Smooth muscle cell (in vitro differentiated cells): ENCODE data around the gene CHM. TPM values are rescaled to one million over a fixed set of nuclear protein-coding genes. Genes with fewer than 3 reads are reported as not detected.
"Not testable (repeated sequence)": the region's sequence is repeated elsewhere in the genome, so short reads cannot be mapped to it uniquely, and the experiment has no call there.

ENCODE experiments used
- DNase-seq: peaks from one replicate; lab custom pipeline; 2025; ENCODE audit not compliant: unreplicated experiment; lab: John Stamatoyannopoulos, UW
- H2AFZ ChIP-seq: fragments of 200-600 bp; sonication (generic); 2 replicates; pipeline ENCODE4 v1.6.0; 2016; ENCODE audit warnings: antibody characterized with exemption, low read depth, mild to moderate bottlenecking
- H3F3A ChIP-seq: fragments of 200-600 bp; sonication (generic); 2 replicates; pipeline ENCODE4 v1.6.0; 2017; ENCODE audit warnings: antibody characterized with exemption, low read depth
- H3K27ac ChIP-seq: fragments of 200-600 bp; sonication (generic); 2 replicates; pipeline ENCODE4 v1.5.1; 2016; ENCODE audit warnings: low read depth, mild to moderate bottlenecking
- H3K27me3 ChIP-seq: fragments of 200-600 bp; sonication (generic); 2 replicates; pipeline ENCODE4 v1.6.1; 2016; ENCODE audit warnings: low read depth, mild to moderate bottlenecking
- H3K36me3 ChIP-seq: fragments of 200-600 bp; sonication (generic); 2 replicates; pipeline ENCODE4 v1.5.1; 2016; ENCODE audit warnings: low read depth
- H3K4me1 ChIP-seq: fragments of 200-600 bp; sonication (generic); 2 replicates; pipeline ENCODE4 v1.5.1; 2016; ENCODE audit warnings: low read depth
- H3K4me2 ChIP-seq: fragments of 200-600 bp; sonication (generic); 2 replicates; pipeline ENCODE4 v1.6.0; 2016; ENCODE audit warnings: mild to moderate bottlenecking
- H3K4me3 ChIP-seq: fragments of 200-600 bp; sonication (generic); 2 replicates; pipeline ENCODE4 v1.5.1; 2016; ENCODE audit warnings: mild to moderate bottlenecking
- H3K79me2 ChIP-seq: fragments of 200-600 bp; sonication (generic); 2 replicates; pipeline ENCODE4 v1.6.0; 2016; ENCODE audit warnings: low read depth, mild to moderate bottlenecking
- H3K9ac ChIP-seq: fragments of 200-600 bp; sonication (generic); 2 replicates; pipeline ENCODE4 v1.6.0; 2016; ENCODE audit warnings: low read depth
- H3K9me3 ChIP-seq: fragments of 200-600 bp; sonication (generic); replicated peaks from 2 replicates; pipeline ENCODE4 v1.5.1; 2016; ENCODE audit warnings: low read depth
- H4K20me1 ChIP-seq: fragments of 200-600 bp; sonication (generic); 2 replicates; pipeline ENCODE4 v1.6.0; 2016; ENCODE audit warnings: low read depth
- WGBS: methylation state at CpG from one replicate; pipeline ENCODE4 v1.1.7; 2016; ENCODE audit warnings: low lambda C conversion rate; 5-methylcytosine and 5-hydroxymethylcytosine counted together
- polyA plus RNA-seq: library from polyadenylated mRNA; unstranded; fragments of >200 nt; fragmentation: Nextera tagmentation; extraction: Ambion mirVana; gene quantifications from 2 replicates; pipeline ENCODE4 v1.2.1, GENCODE V29; 2016
- total RNA-seq: library from RNA; depleted of rRNA; stranded (reverse); fragments of >200 nt; gene quantifications from 2 replicates; pipeline ENCODE4 v1.2.3, GENCODE V29; 2014
- TF ChIP-seq, protein P1 (sequence below): fragments of 200-600 bp; sonication (generic); IDR thresholded peaks from 2 replicates; pipeline ENCODE4 v1.5.1; 2017; ENCODE audit warnings: borderline replicate concordance, mild to moderate bottlenecking, antibody characterized with exemption; ENCODE audit not compliant: insufficient read depth, poor library complexity, severe bottlenecking

The CHM gene
- total and polyA plus RNA-seq, 2 experiments from 2014 or later = 9.5 to 28.6 TPM

- Histone ChIP-seq H3K9me3 (no peaks in the 10 kb centered on the region), H2AFZ (no peak overlapping the region), H3K27ac (no peak overlapping the region), H3K27me3 (no peaks in the 10 kb centered on the region), H3K4me3 (no peak overlapping the region), H3K79me2 (no peaks in the 10 kb centered on the region), H3F3A (no peaks in the 10 kb centered on the region), H3K4me2 (no peak overlapping the region), H3K9ac (no peak overlapping the region), H3K36me3 (no peaks in the 10 kb centered on the region), H4K20me1 (peaks cover 11% of the 10 kb centered on the region), H3K4me1 (no peaks in the 10 kb centered on the region)
- DNase-seq = no peak
- TF ChIP-seq, protein P1, sequence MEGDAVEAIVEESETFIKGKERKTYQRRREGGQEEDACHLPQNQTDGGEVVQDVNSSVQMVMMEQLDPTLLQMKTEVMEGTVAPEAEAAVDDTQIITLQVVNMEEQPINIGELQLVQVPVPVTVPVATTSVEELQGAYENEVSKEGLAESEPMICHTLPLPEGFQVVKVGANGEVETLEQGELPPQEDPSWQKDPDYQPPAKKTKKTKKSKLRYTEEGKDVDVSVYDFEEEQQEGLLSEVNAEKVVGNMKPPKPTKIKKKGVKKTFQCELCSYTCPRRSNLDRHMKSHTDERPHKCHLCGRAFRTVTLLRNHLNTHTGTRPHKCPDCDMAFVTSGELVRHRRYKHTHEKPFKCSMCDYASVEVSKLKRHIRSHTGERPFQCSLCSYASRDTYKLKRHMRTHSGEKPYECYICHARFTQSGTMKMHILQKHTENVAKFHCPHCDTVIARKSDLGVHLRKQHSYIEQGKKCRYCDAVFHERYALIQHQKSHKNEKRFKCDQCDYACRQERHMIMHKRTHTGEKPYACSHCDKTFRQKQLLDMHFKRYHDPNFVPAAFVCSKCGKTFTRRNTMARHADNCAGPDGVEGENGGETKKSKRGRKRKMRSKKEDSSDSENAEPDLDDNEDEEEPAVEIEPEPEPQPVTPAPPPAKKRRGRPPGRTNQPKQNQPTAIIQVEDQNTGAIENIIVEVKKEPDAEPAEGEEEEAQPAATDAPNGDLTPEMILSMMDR = no peak
- WGBS = 96% methylated on average over 1 of the region's 1 CpG
Measured at GRCh38 chrX:85980286-85980685, 67.1 kb downstream of the CHM start.

DNA sequence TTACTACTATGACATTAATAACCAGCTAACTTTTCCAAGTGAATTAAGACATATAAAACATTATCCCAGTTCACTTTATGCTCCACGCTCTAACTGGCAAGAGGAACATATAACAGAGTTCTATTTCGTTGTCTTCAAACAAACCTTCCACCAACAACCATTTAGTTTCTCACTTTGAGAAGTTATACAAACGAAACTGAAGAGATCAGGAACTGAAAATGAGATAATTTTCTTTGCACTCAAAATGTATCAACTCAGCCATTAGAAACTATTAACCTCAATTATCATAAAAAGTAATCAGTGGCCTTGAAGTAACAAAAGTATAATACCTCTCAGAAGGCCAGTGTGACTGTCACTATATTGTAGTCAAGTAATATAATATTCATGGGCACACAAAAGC is 70.1 kb downstream of the CHM start:
- Histone ChIP-seq H3K36me3 (no peaks in the 10 kb centered on the region), H3K27ac (no peak overlapping the region), H3K4me2 (no peak overlapping the region), H3K4me3 (no peak overlapping the region), H3K4me1 (no peaks in the 10 kb centered on the region), H3F3A (no peaks in the 10 kb centered on the region), H3K9me3 (no peaks in the 10 kb centered on the region), H3K79me2 (no peaks in the 10 kb centered on the region), H3K9ac (no peak overlapping the region), H3K27me3 (no peaks in the 10 kb centered on the region), H4K20me1 (no peaks in the 10 kb centered on the region), H2AFZ (no peak overlapping the region)
- 73% methylated on average over 3 of the region's 3 CpGs for WGBS
- DNase-seq = no peak
- TF ChIP-seq, protein P1 = no peak

DNA sequence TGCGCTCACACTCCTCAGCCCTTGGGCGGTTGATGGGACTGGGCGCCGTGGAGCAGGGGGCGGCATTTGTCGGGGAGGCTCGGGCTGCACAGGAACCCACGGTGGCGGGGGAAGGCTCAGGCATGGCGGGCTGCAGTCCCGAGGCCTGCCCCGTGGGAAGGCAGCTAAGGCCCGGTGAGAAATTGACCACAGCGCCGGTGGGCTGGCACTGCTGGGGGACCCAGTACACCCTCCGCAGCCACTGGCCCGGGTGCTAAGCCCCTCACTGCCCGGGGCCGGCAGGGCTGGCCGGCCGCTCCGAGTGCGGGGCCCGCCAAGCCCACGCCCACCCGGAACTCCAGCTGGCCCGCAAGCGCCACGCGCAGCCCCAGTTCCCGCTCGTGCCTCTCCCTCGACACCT is 75.0 kb downstream of the CHM start:
- not testable (repeated sequence) for H3K9me3 ChIP-seq, H4K20me1 ChIP-seq, H3K4me2 ChIP-seq, H3K4me3 ChIP-seq, H2AFZ ChIP-seq, H3K36me3 ChIP-seq, H3K79me2 ChIP-seq, H3K4me1 ChIP-seq, DNase-seq, H3K27ac ChIP-seq, H3K9ac ChIP-seq, H3K27me3 ChIP-seq, H3F3A ChIP-seq
- WGBS = 94% methylated on average over 33 of the region's 33 CpGs

DNA sequence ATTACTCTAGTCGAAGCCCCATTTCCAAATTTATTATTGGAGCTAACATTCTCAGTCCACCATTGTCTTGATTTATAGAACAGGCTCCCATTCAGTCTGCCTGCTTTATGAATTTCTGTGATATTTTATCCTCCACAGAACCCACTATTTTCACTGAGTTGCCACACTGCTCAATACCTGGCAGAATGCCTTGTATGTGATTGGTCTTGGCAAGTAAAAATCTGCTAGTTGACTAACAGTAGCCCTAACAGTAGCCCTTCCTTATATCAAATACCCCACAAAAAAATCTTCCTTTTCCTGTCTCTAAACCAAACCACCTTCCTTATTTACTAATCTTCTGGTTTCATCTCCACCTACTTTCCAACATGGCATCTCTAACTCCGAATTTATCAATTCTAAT is 82.6 kb downstream of the CHM start:
- Histone ChIP-seq H3F3A (no peaks in the 10 kb centered on the region), H3K36me3 (no peaks in the 10 kb centered on the region), H3K27ac (no peak overlapping the region), H3K4me3 (no peak overlapping the region), H3K79me2 (no peaks in the 10 kb centered on the region), H2AFZ (no peak overlapping the region), H4K20me1 (no peaks in the 10 kb centered on the region), H3K27me3 (no peaks in the 10 kb centered on the region), H3K4me1 (no peaks in the 10 kb centered on the region), H3K9ac (no peak overlapping the region), H3K4me2 (no peak overlapping the region), H3K9me3 (no peaks in the 10 kb centered on the region)
- WGBS = 72% methylated on average over 2 of the region's 2 CpGs
- TF ChIP-seq, protein P1 = no peak
- DNase-seq = no peak
